Nephron progenitor cell (in vitro differentiated cells): ENCODE measurements around the gene GOLGA6C.
"Not testable (repeated sequence)": the region's sequence is repeated elsewhere in the genome, so short reads cannot be mapped to it uniquely, and the experiment has no call there.

Experiments used
- DNase-seq: peaks from one replicate; pipeline ENCODE4 v3.0.0; 2021
- H3K27ac Mint-ChIP-seq: 2 replicates; pipeline ENCODE4 v1.8.0; 2021; ENCODE audit warnings: mild to moderate bottlenecking, moderate library complexity, mixed read lengths
- H3K27me3 Mint-ChIP-seq: 2 replicates; pipeline ENCODE4 v1.8.0; 2021; ENCODE audit warnings: mild to moderate bottlenecking, low read depth, mixed read lengths; ENCODE audit not compliant: poor library complexity
- H3K36me3 Mint-ChIP-seq: 2 replicates; pipeline ENCODE4 v1.8.0; 2021; ENCODE audit warnings: low read depth, mixed read lengths
- H3K4me1 Mint-ChIP-seq: 2 replicates; pipeline ENCODE4 v1.8.0; 2021; ENCODE audit warnings: mixed read lengths
- H3K4me3 Mint-ChIP-seq: 2 replicates; pipeline ENCODE4 v1.8.0; 2021; ENCODE audit warnings: mild to moderate bottlenecking, moderate library complexity, mixed read lengths
- H3K9me3 Mint-ChIP-seq: 2 replicates; pipeline ENCODE4 v1.8.0; 2021; ENCODE audit warnings: mild to moderate bottlenecking, moderate library complexity, mixed read lengths
- CTCF ChIP-seq: fragments of 200-600 bp; sonication (generic); IDR thresholded peaks from 2 replicates; pipeline ENCODE4 v1.5.0; 2021; ENCODE audit warnings: antibody characterized with exemption

Gene GOLGA6C

GRCh38 chr15:75235051-75235673 is 23.0 kb upstream of the GOLGA6C start:
- H3K36me3 Mint-ChIP-seq, result no peaks in the 10 kb centered on the region
- no peak overlapping the region for H3K4me3 Mint-ChIP-seq
- DNase-seq, result no peak
- no peaks in the 10 kb centered on the region for H3K9me3 Mint-ChIP-seq
- H3K27ac Mint-ChIP-seq, result no peak overlapping the region
- H3K4me1 Mint-ChIP-seq, result peaks cover 6% of the 10 kb centered on the region
- peaks cover 19% of the 10 kb centered on the region for H3K27me3 Mint-ChIP-seq
- TF ChIP-seq CTCF, result no peak

- no peak overlapping the region for H3K4me3 Mint-ChIP-seq
- H3K36me3 Mint-ChIP-seq, result no peaks in the 10 kb centered on the region
- H3K27me3 Mint-ChIP-seq, result peaks cover 23% of the 10 kb centered on the region
- no peak overlapping the region for H3K27ac Mint-ChIP-seq
- no peaks in the 10 kb centered on the region for H3K4me1 Mint-ChIP-seq
- no peaks in the 10 kb centered on the region for H3K9me3 Mint-ChIP-seq
- no peak for TF ChIP-seq CTCF
- no peak for DNase-seq
These were observed 22.1 kb upstream of the GOLGA6C start for GRCh38 chr15:75235760-75236729.

GRCh38 chr15:75237316-75237982 is 20.7 kb upstream of the GOLGA6C start:
- Mint-ChIP-seq H3K27ac (no peak overlapping the region), H3K9me3 (no peaks in the 10 kb centered on the region), H3K4me3 (no peak overlapping the region), H3K27me3 (peaks cover 17% of the 10 kb centered on the region), H3K36me3 (no peaks in the 10 kb centered on the region), H3K4me1 (no peaks in the 10 kb centered on the region)
- no peak for TF ChIP-seq CTCF
- DNase-seq, result no peak

GRCh38 chr15:75238150-75238549 is 20.0 kb upstream of the GOLGA6C start:
- H3K9me3 Mint-ChIP-seq, result no peaks in the 10 kb centered on the region
- no peak for DNase-seq
- no peaks in the 10 kb centered on the region for H3K36me3 Mint-ChIP-seq
- no peak for TF ChIP-seq CTCF
- no peak overlapping the region for H3K27ac Mint-ChIP-seq
- H3K4me1 Mint-ChIP-seq, result no peaks in the 10 kb centered on the region
- peaks cover 14% of the 10 kb centered on the region for H3K27me3 Mint-ChIP-seq
- no peak overlapping the region for H3K4me3 Mint-ChIP-seq

- not testable (repeated sequence) for H3K9me3 Mint-ChIP-seq, H3K36me3 Mint-ChIP-seq, H3K27ac Mint-ChIP-seq, DNase-seq, H3K4me3 Mint-ChIP-seq
- Mint-ChIP-seq H3K27me3 (peaks cover 27% of the 10 kb centered on the region), H3K4me1 (peaks cover 13% of the 10 kb centered on the region)
These were observed 12.4 kb upstream of the GOLGA6C start for GRCh38 chr15:75245741-75246140.

GRCh38 chr15:75248991-75249390 is 9.1 kb upstream of the GOLGA6C start:
- DNase-seq, H3K36me3 Mint-ChIP-seq: not testable (repeated sequence)

More at GRCh38 chr15:75248991-75249390, 9.1 kb upstream of the GOLGA6C start:
- H3K9me3 Mint-ChIP-seq, H3K4me3 Mint-ChIP-seq, H3K27ac Mint-ChIP-seq: not testable (repeated sequence)
- peaks cover 40% of the 10 kb centered on the region for H3K27me3 Mint-ChIP-seq
- H3K4me1 Mint-ChIP-seq, result peaks cover 13% of the 10 kb centered on the region
